Stomach (tissue), 4 donors: ENCODE measurements around the gene PLCB1.

Source experiments
- POLR2A ChIP-seq, 4 donors: fragments of 450-650 bp; IDR thresholded peaks; one replicate each; pipeline ENCODE4 v1.6.1; 2016; ENCODE audit warnings: antibody characterized with exemption in 4 of 4, control low read depth in 2 of 4, mild to moderate bottlenecking in 1 of 4, moderate library complexity in 1 of 4
- TF ChIP-seq, protein P1 (sequence below), 7 experiments: fragments of 450-650 bp in 4 of 7; fragments of 200-600 bp in 3 of 7; sonication (generic) in 3 of 7; IDR thresholded peaks; one replicate each; pipeline ENCODE4 v1.5.1; 2016 to 2019; ENCODE audit warnings: antibody characterized with exemption in 7 of 7, control low read depth in 2 of 7, mild to moderate bottlenecking in 1 of 7

DNA sequence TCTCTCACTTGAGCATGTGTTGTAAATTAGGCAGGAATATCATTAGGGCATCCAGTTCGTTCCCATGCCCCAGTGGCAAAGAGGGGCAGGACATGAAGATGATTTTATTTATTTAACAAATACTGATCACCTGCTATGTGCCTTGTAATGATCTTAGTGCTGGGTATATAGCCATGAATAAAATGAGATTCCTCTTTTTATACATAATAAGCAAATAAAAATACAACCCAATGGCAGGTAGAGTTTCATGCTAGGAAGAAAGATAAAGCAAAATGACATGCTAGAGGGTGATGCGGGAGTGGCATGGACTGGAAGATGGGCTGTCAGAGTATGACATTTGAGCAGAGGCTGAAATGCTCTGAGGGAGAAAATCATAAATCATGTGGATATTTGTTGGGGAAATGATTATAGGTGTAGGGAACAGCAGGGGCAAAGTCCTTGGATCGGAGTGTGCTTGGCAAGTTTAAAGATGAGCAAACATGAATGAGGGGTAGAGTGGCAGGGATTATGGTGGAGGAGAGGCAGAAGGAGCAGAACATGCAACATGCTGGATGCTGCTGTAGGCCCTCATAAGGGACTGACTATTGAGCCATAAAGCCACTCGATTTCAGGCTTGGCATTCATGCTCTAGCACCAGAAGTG lies 342.1 kb downstream of the PLCB1 start:
- TF ChIP-seq, protein P1, sequence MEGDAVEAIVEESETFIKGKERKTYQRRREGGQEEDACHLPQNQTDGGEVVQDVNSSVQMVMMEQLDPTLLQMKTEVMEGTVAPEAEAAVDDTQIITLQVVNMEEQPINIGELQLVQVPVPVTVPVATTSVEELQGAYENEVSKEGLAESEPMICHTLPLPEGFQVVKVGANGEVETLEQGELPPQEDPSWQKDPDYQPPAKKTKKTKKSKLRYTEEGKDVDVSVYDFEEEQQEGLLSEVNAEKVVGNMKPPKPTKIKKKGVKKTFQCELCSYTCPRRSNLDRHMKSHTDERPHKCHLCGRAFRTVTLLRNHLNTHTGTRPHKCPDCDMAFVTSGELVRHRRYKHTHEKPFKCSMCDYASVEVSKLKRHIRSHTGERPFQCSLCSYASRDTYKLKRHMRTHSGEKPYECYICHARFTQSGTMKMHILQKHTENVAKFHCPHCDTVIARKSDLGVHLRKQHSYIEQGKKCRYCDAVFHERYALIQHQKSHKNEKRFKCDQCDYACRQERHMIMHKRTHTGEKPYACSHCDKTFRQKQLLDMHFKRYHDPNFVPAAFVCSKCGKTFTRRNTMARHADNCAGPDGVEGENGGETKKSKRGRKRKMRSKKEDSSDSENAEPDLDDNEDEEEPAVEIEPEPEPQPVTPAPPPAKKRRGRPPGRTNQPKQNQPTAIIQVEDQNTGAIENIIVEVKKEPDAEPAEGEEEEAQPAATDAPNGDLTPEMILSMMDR (IDR thresholded peaks at IDR 0.05) = no peak
- TF ChIP-seq POLR2A (IDR thresholded peaks at IDR 0.05) = no peak
